IMR-90 (cell line): ENCODE data around the gene NCAPD3. TPM values are rescaled to one million over a fixed set of nuclear protein-coding genes. Genes with fewer than 3 reads are reported as not detected.

Source experiments
- ATAC-seq: fragments of 200-7000 bp; cut with Tn5 transposase; 2 replicates; pipeline ENCODE4 v1.9.1; 2020; ENCODE audit warnings: low read depth, mild to moderate bottlenecking, moderate library complexity
- BruUV-seq: library from RNA; stranded (reverse); fragments of 400-500 nt; replicated peaks from 2 replicates; lab custom pipeline; 2021; lab: Mats Ljungman, UMichigan
- CTCF ChIA-PET: fragments of 300-600 bp; formaldehyde crosslinking; extraction: SDS; loops from one replicate; lab custom pipeline; 2021; ENCODE audit warnings: antibody characterized with exemption; lab: Yijun Ruan, JAX
- POLR2A ChIA-PET: fragments of 300-600 bp; sonication (Branson Sonifier 250); formaldehyde crosslinking; loops from one replicate; lab custom pipeline; 2022; ENCODE audit warnings: antibody characterized with exemption; ENCODE audit not compliant: unreplicated experiment; lab: Charles Lee
- DNase-seq: peaks from one replicate; pipeline ENCODE4 v3.0.0; 2013
- H2AFZ ChIP-seq: replicated peaks from 2 replicates; pipeline ENCODE3; 2013; ENCODE audit warnings: low read length, mild to moderate bottlenecking; ENCODE audit not compliant: poor library complexity
- H2AK5ac ChIP-seq: 2 replicates; pipeline ENCODE4 v1.6.1; 2013; ENCODE audit warnings: low read depth, low read length, inconsistent platforms
- H2AK9ac ChIP-seq: replicated peaks from 2 replicates; pipeline ENCODE3; 2013; ENCODE audit warnings: mild to moderate bottlenecking, low read depth, low read length, moderate library complexity; ENCODE audit not compliant: poor library complexity
- H2BK120ac ChIP-seq: 2 replicates; pipeline ENCODE4 v1.6.1; 2013; ENCODE audit warnings: low read depth, low read length, inconsistent platforms
- H2BK15ac ChIP-seq: 3 replicates; pipeline ENCODE4 v1.6.1; 2013; ENCODE audit warnings: low read depth, low read length, inconsistent platforms
- H2BK20ac ChIP-seq: 2 replicates; pipeline ENCODE4 v1.6.1; 2013; ENCODE audit warnings: low read depth, mild to moderate bottlenecking, inconsistent platforms, low read length, moderate library complexity
- H2BK5ac ChIP-seq: 2 replicates; pipeline ENCODE4 v1.6.1; 2013; ENCODE audit warnings: mild to moderate bottlenecking, low read depth, low read length, inconsistent platforms; ENCODE audit not compliant: poor library complexity, severe bottlenecking
- H3K14ac ChIP-seq: replicated peaks from 2 replicates; pipeline ENCODE4 v1.6.1; 2013; ENCODE audit warnings: low read depth, low read length, inconsistent platforms
- H3K18ac ChIP-seq: 2 replicates; pipeline ENCODE4 v1.6.1; 2013; ENCODE audit warnings: low read depth, low read length, control low read depth
- H3K23ac ChIP-seq: 2 replicates; pipeline ENCODE4 v1.6.1; 2013; ENCODE audit warnings: low read depth, low read length, inconsistent platforms
- H3K27ac ChIP-seq: 2 replicates; pipeline ENCODE4 v1.5.1; 2013; ENCODE audit warnings: mild to moderate bottlenecking, control low read depth, low read length; ENCODE audit not compliant: insufficient read depth
- H3K27me3 ChIP-seq: 2 replicates; pipeline ENCODE4 v1.6.1; 2013; ENCODE audit warnings: low read length; ENCODE audit not compliant: control insufficient read depth, insufficient read depth
- H3K36me3 ChIP-seq: 2 replicates; pipeline ENCODE4 v1.6.1; 2013; ENCODE audit warnings: low read length, mixed read lengths; ENCODE audit not compliant: control insufficient read depth, insufficient read depth
- H3K4ac ChIP-seq: 2 replicates; pipeline ENCODE4 v1.6.1; 2013; ENCODE audit warnings: low read depth, low read length, inconsistent platforms
- H3K4me1 ChIP-seq: 2 replicates; pipeline ENCODE4 v1.6.1; 2013; ENCODE audit warnings: low read length, mixed read lengths; ENCODE audit not compliant: control insufficient read depth, insufficient read depth
- H3K4me2 ChIP-seq: 2 replicates; pipeline ENCODE4 v1.6.1; 2013; ENCODE audit warnings: low read depth, mild to moderate bottlenecking, control low read depth, low read length, moderate library complexity
- H3K4me3 ChIP-seq: 2 replicates; pipeline ENCODE4 v1.5.1; 2013; ENCODE audit warnings: low read depth, mild to moderate bottlenecking, control low read depth, low read length, moderate library complexity; ENCODE audit not compliant: insufficient read depth
- H3K56ac ChIP-seq: 2 replicates; pipeline ENCODE4 v1.6.1; 2013; ENCODE audit warnings: low read length, inconsistent platforms; ENCODE audit not compliant: insufficient read depth; ENCODE audit errors: extremely low read depth
- H3K79me1 ChIP-seq, 2 experiments: 2 replicates each; pipeline ENCODE4 v1.6.1; 2013; ENCODE audit warnings: low read length in 2 of 2, inconsistent platforms in 1 of 2, low read depth in 1 of 2
- H3K9ac ChIP-seq: 2 replicates; pipeline ENCODE4 v1.6.1; 2013; ENCODE audit warnings: low read depth, low read length, control low read depth
- H3K9me1 ChIP-seq: 2 replicates; pipeline ENCODE4 v1.6.1; 2013; ENCODE audit warnings: low read length, inconsistent platforms; ENCODE audit not compliant: insufficient read depth
- H3K9me3 ChIP-seq: 2 replicates; pipeline ENCODE4 v1.6.1; 2013; ENCODE audit warnings: low read length; ENCODE audit not compliant: control insufficient read depth, insufficient read depth
- H4K20me1 ChIP-seq: 2 replicates; pipeline ENCODE4 v1.6.1; 2013; ENCODE audit warnings: low read length, inconsistent platforms; ENCODE audit not compliant: insufficient read depth
- H4K5ac ChIP-seq: 2 replicates; pipeline ENCODE4 v1.6.1; 2013; ENCODE audit warnings: mild to moderate bottlenecking, low read depth, low read length, control low read depth
- H4K8ac ChIP-seq, 2 experiments: 2 replicates each; pipeline ENCODE4 v1.6.1; 2013; ENCODE audit warnings: low read depth in 2 of 2, low read length in 2 of 2, control low read depth in 1 of 2, inconsistent platforms in 1 of 2
- H4K91ac ChIP-seq: 2 replicates; pipeline ENCODE4 v1.6.1; 2013; ENCODE audit warnings: low read depth, low read length, inconsistent platforms; ENCODE audit not compliant: insufficient read depth
- BHLHE40 ChIP-seq: fragments of 150-350 bp; IDR thresholded peaks from 2 replicates; pipeline ENCODE4 v1.6.1; 2016; ENCODE audit warnings: mild to moderate bottlenecking, low read depth, low read length
- CEBPB ChIP-seq: IDR thresholded peaks from 2 replicates; pipeline ENCODE4 v1.6.1; 2012; ENCODE audit warnings: low read depth, low read length, improper control_type of control experiment
- CHD1 ChIP-seq: IDR thresholded peaks from 2 replicates; pipeline ENCODE4 v1.6.1; 2012; ENCODE audit warnings: low read depth, low read length, improper control_type of control experiment
- ELK1 ChIP-seq: fragments of 150-350 bp; IDR thresholded peaks from 2 replicates; pipeline ENCODE4 v1.6.1; 2016; ENCODE audit warnings: low read depth, mild to moderate bottlenecking, low read length, moderate library complexity, borderline replicate concordance
- FOS ChIP-seq: fragments of 150-350 bp; IDR thresholded peaks from 2 replicates; pipeline ENCODE4 v1.6.1; 2016; ENCODE audit warnings: low read depth, low read length
- MAFK ChIP-seq: IDR thresholded peaks from 2 replicates; pipeline ENCODE4 v1.6.1; 2012; ENCODE audit warnings: low read depth, low read length, improper control_type of control experiment
- MAZ ChIP-seq: IDR thresholded peaks from 2 replicates; pipeline ENCODE4 v1.6.1; 2012; ENCODE audit warnings: low read depth, mild to moderate bottlenecking, low read length, improper control_type of control experiment, moderate library complexity, borderline replicate concordance
- MXI1 ChIP-seq: IDR thresholded peaks from 2 replicates; pipeline ENCODE4 v1.6.1; 2012; ENCODE audit warnings: low read depth, mild to moderate bottlenecking, low read length, moderate library complexity, borderline replicate concordance
- NFE2L2 ChIP-seq: fragments of 150-350 bp; IDR thresholded peaks from 2 replicates; pipeline ENCODE4 v1.6.1; 2016; ENCODE audit warnings: low read depth, mild to moderate bottlenecking, low read length
- POLR2A ChIP-seq: IDR thresholded peaks from 2 replicates; pipeline ENCODE4 v1.6.1; 2012; ENCODE audit warnings: mild to moderate bottlenecking, low read depth, low read length
- RAD21 ChIP-seq: IDR thresholded peaks from 2 replicates; pipeline ENCODE4 v1.6.1; 2012; ENCODE audit warnings: low read length, improper control_type of control experiment
- RCOR1 ChIP-seq: IDR thresholded peaks from 2 replicates; pipeline ENCODE4 v1.6.1; 2012; ENCODE audit warnings: mild to moderate bottlenecking, low read length, improper control_type of control experiment; ENCODE audit not compliant: insufficient replicate concordance
- RFX5 ChIP-seq: IDR thresholded peaks from 2 replicates; pipeline ENCODE4 v1.8.0; 2012; ENCODE audit warnings: low read depth, mild to moderate bottlenecking, low read length, moderate library complexity
- SMC3 ChIP-seq: fragments of 150-350 bp; IDR thresholded peaks from 2 replicates; pipeline ENCODE4 v1.6.1; 2016; ENCODE audit warnings: low read depth, mild to moderate bottlenecking, antibody characterized with exemption, low read length, moderate library complexity
- WGBS, 2 experiments: methylation state at CpG; one replicate each; pipeline versions ENCODE4 v1.1.5 to v1.1.7; 2013; ENCODE audit warnings: missing lambda C conversion rate in 2 of 2; ENCODE audit not compliant: insufficient read length in 1 of 2; ENCODE audit errors: extremely low coverage in 2 of 2; 5-methylcytosine and 5-hydroxymethylcytosine counted together
- dilution Hi-C: fragments of 300-500 bp; cut with HindIII; formaldehyde crosslinking; loops from one replicate; pipeline ENCODE4 v1.14.3; 2018; ENCODE audit warnings: low sequenced_read_pairs; ENCODE audit not compliant: unreplicated experiment
- in situ Hi-C: fragments of 300-500 bp; cut with MboI; formaldehyde crosslinking; loops from 3 replicates; pipeline ENCODE4 v1.14.3; 2019; ENCODE audit warnings: low sequenced_read_pairs, inconsistent platforms, mixed read lengths
- intact Hi-C: fragments of 100-400 bp; cut with micrococcal nuclease; formaldehyde crosslinking; loops from 2 replicates; pipeline ENCODE4 v1.10.0; 2022
- polyA plus RNA-seq, 3 experiments: library from polyadenylated mRNA; depleted of rRNA; stranded (reverse); fragments of >200 nt; gene quantifications; 2 replicates each; pipeline ENCODE4 v1.2.3, GENCODE V29; 2012; ENCODE audit warnings: low replicate concordance in 1 of 3
- total RNA-seq: library from RNA; depleted of rRNA; stranded (reverse); fragments of >200 nt; gene quantifications from 2 replicates; pipeline ENCODE4 v1.2.3, GENCODE V29; 2012
- TF ChIP-seq, protein P1 (sequence below): conservative IDR thresholded peaks from 2 replicates; pipeline ENCODE4 v1.5.1; 2012; ENCODE audit warnings: mild to moderate bottlenecking, low read depth, low read length, improper control_type of control experiment
- TF ChIP-seq, protein P2 (sequence below): fragments of 150-350 bp; IDR thresholded peaks from 2 replicates; pipeline ENCODE4 v1.6.1; 2017; ENCODE audit warnings: mild to moderate bottlenecking, antibody characterized with exemption, low read length, low read depth

Gene NCAPD3
- total and polyA plus RNA-seq, 2 of the 4 experiments (the other 2 are of a cell fraction), result 18.0 to 19.2 TPM

DNA sequence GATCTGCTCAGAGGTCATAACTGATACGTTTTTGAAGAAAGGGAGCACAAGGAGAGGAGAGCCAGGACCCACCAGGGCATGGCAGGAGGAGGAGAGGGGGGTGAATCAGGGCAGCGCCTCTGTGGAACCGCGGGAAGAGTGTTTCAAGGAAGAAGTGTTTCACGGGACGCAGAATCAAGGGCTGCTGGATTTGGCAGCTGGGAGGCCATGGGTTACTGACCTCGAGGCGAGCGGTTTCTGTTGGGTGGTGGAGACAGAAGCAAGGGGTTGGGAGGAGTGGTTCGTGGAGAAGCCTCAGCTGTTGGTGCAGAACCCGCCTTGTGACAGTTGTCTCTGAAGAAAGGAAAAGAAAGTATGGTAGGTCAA is 13.8 kb upstream of the NCAPD3 start:
- Histone ChIP-seq H3K27ac (no peak overlapping the region), H4K8ac (no peak overlapping the region), H3K79me1 (peaks cover 12 to 27% of the 10 kb centered on the region in 2 experiments), H2BK20ac (no peak overlapping the region), H4K20me1 (peaks cover 3% of the 10 kb centered on the region), H2AK9ac (no peak overlapping the region), H3K4ac (no peak overlapping the region), H3K4me1 (no peaks in the 10 kb centered on the region), H2BK5ac (no peak overlapping the region), H4K91ac (no peak overlapping the region), H4K5ac (no peak overlapping the region), H3K9me1 (peaks cover 3% of the 10 kb centered on the region; the same call in 1 of the 2 replicates), H3K18ac (no peak overlapping the region), H2BK15ac (no peak overlapping the region), H2AFZ (no peak overlapping the region), H2AK5ac (no peak overlapping the region), H3K14ac (no peak overlapping the region), H3K56ac (no peak overlapping the region), H3K4me2 (no peak overlapping the region), H3K23ac (no peak overlapping the region), H3K9ac (no peak overlapping the region), H3K4me3 (no peak overlapping the region), H3K9me3 (no peaks in the 10 kb centered on the region), H2BK120ac (no peak overlapping the region), H3K27me3 (no peaks in the 10 kb centered on the region), H3K36me3 (peaks cover 27% of the 10 kb centered on the region)
- TF ChIP-seq NFE2L2 (no peak), RAD21 (no peak), RCOR1 (no peak), MAZ (no peak), ELK1 (no peak), RFX5 (no peak), BHLHE40 (no peak), POLR2A (no peak), SMC3 (no peak), CEBPB (no peak), MAFK (no peak), FOS (no peak), CHD1 (no peak), MXI1 (no peak)
- TF ChIP-seq, protein P1, sequence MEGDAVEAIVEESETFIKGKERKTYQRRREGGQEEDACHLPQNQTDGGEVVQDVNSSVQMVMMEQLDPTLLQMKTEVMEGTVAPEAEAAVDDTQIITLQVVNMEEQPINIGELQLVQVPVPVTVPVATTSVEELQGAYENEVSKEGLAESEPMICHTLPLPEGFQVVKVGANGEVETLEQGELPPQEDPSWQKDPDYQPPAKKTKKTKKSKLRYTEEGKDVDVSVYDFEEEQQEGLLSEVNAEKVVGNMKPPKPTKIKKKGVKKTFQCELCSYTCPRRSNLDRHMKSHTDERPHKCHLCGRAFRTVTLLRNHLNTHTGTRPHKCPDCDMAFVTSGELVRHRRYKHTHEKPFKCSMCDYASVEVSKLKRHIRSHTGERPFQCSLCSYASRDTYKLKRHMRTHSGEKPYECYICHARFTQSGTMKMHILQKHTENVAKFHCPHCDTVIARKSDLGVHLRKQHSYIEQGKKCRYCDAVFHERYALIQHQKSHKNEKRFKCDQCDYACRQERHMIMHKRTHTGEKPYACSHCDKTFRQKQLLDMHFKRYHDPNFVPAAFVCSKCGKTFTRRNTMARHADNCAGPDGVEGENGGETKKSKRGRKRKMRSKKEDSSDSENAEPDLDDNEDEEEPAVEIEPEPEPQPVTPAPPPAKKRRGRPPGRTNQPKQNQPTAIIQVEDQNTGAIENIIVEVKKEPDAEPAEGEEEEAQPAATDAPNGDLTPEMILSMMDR, result no peak
- TF ChIP-seq, protein P2, sequence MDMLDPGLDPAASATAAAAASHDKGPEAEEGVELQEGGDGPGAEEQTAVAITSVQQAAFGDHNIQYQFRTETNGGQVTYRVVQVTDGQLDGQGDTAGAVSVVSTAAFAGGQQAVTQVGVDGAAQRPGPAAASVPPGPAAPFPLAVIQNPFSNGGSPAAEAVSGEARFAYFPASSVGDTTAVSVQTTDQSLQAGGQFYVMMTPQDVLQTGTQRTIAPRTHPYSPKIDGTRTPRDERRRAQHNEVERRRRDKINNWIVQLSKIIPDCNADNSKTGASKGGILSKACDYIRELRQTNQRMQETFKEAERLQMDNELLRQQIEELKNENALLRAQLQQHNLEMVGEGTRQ, result no peak
- in situ Hi-C loops, result no loop called here
- dilution Hi-C loops, result no loop called here
- WGBS, 2 experiments, result 71% methylated on average over 3 of the region's 11 CpGs; no CpG with 5 or more reads in 1 of the 2 experiments
- POLR2A ChIA-PET, result no interaction called here
- DNase-seq (no peak), ATAC-seq (no peak; the same call in 1 of the 2 replicates)
- BruUV-seq, result no TSS peak
- CTCF ChIA-PET, result no interaction called here
- intact Hi-C loops, result no loop called here
